HS-27A (cell line): ENCODE data around the gene ADAM15.

ENCODE experiments used
- DNase-seq: peaks from one replicate; pipeline ENCODE4 v3.0.0-alpha.2; 2012; ENCODE audit warnings: low read depth, missing footprints

ADAM15 gene

GRCh38 chr1:155086128-155086741 lies 35.1 kb downstream of the ADAM15 start:
- DNase-seq, result no peak

GRCh38 chr1:155086856-155087535 lies 35.9 kb downstream of the ADAM15 start:
- no peak for DNase-seq

DNA sequence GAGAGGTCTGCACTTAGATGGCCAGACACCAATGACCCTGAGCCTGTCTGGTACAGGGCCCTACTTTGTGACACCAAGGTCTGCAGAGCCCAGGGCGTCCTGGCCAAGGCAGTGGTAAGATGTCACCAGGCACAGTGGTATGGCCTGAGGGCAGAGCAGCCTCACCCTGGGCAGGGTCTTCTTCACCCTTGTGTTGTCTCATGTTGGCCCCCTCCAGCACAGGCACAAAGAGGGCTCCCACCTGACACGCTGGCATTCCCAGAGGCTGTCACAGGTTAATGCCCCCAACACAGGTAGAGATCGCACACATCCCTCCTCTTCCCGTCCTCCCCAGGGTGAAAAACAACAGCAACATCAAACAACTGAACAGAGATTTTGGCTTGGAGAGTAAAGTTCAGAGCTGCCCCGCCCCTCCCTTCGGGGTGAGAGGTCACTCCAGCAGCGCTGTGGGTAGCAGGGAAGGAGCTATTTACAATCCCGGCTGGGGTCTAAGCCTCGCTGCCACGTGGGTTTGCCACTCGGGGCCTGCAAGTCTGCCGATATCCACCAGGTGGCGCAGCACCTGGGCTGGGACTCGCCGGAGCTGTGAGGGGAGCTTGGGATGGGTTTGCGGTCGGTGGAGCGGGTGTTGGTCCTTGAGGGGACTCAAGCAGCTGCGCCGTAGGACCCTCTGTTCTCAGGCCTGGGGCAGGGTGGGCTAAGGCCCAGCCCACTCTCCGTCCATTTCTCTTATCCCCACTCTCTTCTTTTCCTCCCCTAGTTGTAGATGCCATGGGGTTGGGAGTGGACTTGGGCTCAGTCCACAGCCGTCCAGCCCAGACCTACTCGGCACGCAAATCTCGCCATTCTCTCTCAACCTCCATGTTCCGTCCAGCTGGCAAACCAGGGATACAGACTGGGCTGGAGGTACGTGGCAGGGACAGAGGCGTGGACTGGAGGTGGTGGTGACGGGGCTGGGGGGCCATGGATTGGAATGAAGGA lies 40.2 kb downstream of the ADAM15 start:
- DNase-seq, result no peak

- DNase-seq, result no peak
Observed at GRCh38 chr1:155092131-155092530, 41.0 kb downstream of the ADAM15 start.

DNA sequence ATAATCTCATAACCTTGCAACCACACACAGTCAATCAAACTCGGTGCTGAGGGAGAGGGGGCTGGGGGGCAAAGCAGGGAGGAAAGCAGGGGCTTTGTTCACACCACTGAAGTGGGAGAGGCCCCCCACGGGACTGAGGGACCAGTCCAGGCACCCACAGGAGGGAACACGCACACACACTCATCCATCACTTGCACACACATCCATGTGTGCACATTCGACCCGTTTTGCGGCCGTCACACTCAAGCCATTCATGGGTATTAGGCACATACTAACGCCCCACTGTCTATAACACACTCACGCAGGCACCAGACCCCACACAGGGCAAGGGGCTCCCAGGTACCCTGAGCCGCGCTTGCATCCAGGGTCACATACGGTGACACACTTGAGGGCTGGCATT lies 41.5 kb downstream of the ADAM15 start:
- no peak for DNase-seq

DNA sequence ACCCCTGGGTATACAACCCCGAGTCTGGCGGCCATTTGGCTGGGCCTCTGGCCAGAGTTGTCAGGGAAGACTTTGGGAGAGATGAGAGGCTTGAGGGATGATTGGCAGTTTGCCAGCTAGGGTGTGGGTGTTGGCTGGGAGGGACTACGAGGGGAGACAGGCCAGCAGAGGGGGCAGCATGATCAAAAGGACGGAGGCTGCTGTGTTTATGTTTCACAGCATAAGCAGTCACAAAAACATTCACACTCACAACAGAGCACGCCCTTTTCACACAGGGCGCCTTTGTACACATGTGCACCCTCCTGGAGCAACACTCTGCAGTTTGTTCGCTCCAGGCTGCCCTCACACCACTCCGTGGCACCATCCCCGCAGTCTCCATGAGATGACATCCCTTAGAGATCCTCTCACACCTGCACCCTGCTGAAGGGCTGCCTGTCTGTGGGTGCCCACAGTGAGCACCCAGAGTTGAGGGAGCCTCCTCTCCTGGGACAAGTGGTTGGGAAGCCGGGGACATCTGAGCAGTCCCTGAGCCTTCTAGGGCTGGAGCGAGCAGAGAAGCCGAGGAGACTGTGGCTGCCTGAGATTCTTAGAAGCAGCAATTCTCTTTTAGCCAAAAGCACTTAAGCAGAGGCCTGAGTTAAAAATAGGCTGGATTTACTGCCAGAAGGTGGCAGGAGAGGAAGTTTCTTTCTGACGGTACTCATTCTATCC lies 43.0 kb downstream of the ADAM15 start:
- no peak for DNase-seq

DNA sequence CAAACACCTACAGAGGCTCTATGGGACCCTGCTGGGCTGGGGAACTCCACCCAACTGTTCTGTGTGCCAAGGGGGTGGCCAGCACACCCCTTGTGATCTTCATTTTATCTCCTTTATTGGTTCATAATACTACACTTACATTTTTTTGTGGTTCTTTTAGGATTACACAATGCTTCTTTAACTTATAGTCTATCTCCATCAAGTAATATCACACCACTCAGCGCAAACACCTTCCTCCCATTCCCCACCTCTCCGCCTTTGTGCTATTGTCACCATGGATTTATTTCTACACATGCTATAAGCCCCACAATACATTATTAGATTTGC lies 43.5 kb downstream of the ADAM15 start:
- DNase-seq, result no peak

GRCh38 chr1:155099331-155099730 lies 48.2 kb downstream of the ADAM15 start:
- no peak for DNase-seq

DNA sequence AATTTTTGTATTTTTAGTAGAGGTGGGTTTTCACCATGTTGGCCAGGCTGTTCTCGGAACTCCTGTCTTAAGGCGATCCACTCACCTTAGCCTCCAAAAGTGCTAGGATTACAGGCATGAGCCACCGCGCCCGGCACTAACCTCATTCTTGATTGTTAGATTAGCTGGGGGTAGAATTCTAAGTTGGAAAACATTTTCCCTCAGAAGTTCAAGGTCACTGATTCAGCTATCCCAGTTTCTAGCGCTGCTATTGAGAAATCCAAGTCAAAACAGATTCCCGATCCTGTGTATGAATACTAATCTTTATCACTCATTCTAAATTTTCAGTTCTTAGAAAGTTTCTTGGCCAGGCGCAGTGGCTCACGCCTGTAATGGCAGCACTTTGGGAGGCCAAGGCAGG lies 52.2 kb downstream of the ADAM15 start:
- no peak for DNase-seq

DNA sequence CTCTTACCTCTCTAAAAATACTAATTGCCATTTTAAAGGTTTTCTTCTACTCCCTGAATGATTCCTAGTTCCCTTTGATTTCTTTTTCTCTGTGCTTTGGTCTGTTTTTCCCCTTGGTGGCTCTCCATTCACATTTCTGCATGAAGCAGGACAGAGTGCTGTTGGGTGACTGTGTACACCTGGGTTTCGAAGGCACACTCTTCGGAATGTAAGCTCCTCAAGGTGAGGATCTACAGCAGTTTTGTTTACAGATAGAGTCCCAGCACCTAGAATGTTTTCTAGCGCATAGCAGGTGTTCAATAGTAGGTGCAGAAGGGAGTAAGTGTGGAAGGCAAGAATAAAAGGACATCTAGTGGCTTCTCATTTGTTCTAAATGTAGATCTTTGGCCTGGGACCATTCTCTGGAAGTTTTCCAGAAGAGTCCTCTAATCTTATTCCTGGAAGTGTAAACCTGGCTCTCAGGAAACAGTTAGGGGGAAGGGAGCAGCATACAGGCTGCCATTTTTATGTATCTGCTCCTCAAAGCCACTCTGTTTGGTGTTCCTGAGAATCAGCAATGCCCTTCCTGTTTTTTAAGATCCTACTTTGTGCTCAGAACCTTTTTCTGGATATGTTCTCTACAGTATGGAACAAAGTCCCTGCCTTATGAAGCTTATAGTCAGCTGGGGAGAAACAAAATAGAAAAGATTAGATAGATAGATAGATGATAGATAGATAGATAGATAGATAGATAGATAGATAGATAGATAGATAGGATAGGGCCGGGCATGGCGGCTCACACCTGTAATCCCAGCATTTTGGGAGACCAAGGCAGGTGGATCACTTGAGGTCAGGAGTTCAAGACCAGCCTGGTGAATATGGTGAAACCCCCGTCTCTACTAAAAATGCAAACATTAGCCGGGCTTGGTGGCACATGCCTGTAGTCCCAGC lies 53.8 kb downstream of the ADAM15 start:
- DNase-seq, result no peak

DNA sequence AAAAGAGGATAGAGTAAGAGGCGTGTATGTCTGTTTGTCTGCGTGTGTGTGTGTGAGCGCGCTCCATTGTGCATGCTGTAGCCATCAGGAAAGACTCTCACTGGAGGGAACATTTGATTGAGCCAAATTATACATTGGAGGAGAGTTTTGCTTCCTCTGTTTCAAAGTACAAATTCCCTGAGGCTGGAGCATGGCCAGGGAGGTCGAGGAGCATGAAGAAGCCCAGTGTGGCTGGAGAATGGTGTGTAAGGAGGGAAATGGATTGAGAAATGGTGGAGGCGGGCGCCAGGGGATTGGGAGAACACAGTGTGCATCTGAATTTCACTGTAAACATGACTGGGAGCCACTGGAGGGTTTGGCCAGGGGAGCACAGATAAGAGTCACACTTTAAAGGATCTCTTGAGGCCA lies 54.5 kb downstream of the ADAM15 start:
- DNase-seq, result no peak

- DNase-seq, result no peak
Observed at GRCh38 chr1:155106862-155107261, 55.7 kb downstream of the ADAM15 start.

DNA sequence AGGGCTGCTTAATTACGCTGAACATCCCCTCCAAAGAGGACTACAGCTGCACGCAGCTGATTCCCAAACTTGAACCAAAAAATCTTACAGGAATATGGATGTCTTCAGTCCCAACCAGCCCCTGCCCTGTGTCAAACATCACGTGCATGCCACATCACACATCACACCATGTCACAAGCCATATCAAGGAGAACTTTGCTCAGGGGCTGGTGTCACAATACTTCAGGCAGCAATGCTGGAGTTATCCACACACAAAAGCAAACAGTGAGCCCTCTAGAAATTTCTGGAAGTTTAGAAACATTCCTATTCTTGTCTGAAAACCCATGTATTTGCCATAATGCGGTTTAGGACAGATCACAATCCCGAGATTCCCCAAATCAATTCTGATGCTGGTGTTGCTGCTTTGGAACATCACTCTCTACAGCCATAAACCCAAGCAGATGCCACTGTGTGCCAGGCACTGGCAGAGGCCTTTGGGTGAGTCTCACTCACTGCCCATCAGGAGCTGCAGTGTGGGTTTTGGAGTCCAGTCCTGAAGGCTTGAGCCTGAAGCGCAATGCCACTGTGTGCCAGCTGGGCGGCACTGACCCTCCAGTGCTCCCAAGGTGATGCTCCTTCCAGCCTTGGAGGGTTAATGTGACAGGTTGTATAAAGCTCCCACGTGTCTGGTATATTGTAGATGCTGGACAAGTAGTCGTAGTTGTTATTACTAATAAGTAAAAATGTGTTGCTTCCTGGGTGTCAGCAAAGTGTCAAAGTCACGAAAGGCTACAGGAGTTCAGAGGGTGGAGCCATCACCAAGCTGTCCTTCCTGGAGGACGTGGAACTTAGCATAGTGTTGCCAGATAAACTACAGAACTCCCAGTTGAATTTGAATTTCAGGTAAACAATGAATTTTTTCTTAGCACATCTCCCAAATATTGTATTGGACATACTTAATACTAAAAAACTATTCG lies 56.5 kb downstream of the ADAM15 start:
- DNase-seq, result no peak

DNA sequence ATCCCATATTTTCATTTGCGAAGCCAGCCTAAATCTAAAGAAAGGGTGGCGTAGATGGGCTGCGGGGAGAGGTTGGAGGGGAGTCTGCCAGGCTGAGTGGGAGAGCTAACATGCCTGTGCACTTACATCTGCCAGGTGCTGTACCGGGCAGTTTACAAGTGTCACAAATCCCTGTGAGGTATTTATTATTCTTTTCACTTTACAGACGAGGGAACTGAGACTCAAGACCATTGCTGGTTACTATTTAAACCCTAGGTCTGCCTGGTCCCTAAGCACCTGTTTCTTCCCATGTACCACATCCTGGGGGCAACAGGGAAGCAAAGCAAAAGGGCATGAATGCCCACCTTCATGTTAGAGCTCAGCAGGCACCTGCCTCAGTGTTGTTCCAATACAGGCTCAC lies 57.2 kb downstream of the ADAM15 start:
- DNase-seq, result no peak

DNA sequence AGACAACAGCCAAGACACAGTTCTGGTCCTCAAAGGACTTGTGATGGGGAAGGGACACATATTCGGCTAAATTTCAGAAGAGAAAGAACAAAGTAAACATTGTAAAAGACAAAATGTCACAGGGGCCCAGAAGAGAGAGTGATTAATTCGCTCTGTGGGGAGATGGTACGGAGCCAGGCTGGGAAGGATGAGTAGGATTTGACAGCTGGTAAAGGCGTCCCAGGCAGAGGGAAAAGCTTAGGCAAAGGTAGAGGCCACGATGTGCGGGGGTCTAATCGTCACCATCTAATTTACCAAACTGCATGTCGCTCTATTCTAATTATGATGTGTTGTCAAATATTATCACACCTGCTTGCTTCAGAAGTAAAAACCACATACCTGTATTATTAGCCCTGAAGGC lies 59.3 kb downstream of the ADAM15 start:
- DNase-seq, result no peak

DNA sequence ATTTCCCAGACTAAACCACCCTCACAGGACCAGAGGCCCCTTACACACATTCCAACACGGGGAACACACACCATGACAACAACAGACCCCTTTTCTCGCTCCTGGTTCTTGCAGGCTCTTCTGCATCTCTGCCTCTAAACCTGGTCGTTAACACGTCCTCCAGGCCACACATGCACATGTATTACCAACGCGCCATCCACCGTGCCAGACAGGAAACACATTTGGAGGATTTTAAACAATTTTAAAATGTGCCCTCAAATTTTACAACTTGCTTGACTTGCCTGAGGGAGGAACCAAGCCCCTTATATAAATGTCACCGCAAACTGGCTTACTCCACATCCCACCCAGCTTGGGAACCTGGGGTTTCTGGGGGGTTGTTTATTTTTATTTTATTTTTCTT lies 59.7 kb downstream of the ADAM15 start:
- no peak for DNase-seq
